Measurements from ENCODE around the gene TOMM34.

GRCh38 chr20:44981736-44982406, 21.7 kb upstream of the TOMM34 start:
- TF ChIP-seq CTCF (conservative IDR thresholded peaks at IDR 0.05 in 1 of 2, IDR thresholded peaks at IDR 0.05 in 1 of 2; ENCODE audit: low read depth in 1 of 2, low read length in 2 of 2), result no peak
- no peak for TF ChIP-seq EZH2 (IDR thresholded peaks at IDR 0.05; ENCODE audit: low read length, missing control alignments)
